Aorta (tissue), 5 donors: ENCODE data around the gene IGSF22. TPM values are rescaled to one million over a fixed set of nuclear protein-coding genes. Genes with fewer than 3 reads are reported as not detected.
"Not testable (repeated sequence)": the region's sequence is repeated elsewhere in the genome, so short reads cannot be mapped to it uniquely, and the experiment has no call there.

ENCODE experiments used
- ATAC-seq: fragments of 200-7000 bp; cut with Tn5 transposase; one replicate; pipeline ENCODE4 v1.9.1; 2022; ENCODE audit warnings: moderate library complexity; ENCODE audit not compliant: low FRiP score
- DNase-seq, 2 donors: peaks; one replicate each; pipeline ENCODE4 v3.0.0-alpha.2; 2020
- H3K27ac ChIP-seq, 2 donors: one replicate each; pipeline ENCODE4 v1.5.1; 2013; ENCODE audit warnings: low read length in 2 of 2, mild to moderate bottlenecking in 2 of 2, moderate library complexity in 2 of 2, control low read depth in 1 of 2, inconsistent platforms in 1 of 2, low read depth in 1 of 2
- H3K27me3 ChIP-seq, 2 donors: one replicate each; pipeline ENCODE4 v1.6.1; 2013; ENCODE audit warnings: control low read depth in 1 of 2, low read length in 1 of 2, mild to moderate bottlenecking in 1 of 2, moderate library complexity in 1 of 2; ENCODE audit not compliant: insufficient read depth in 2 of 2, control insufficient read depth in 1 of 2
- H3K36me3 ChIP-seq, 2 donors: one replicate each; pipeline ENCODE4 v1.6.1; 2013; ENCODE audit warnings: control low read depth in 1 of 2, low read length in 1 of 2, mild to moderate bottlenecking in 1 of 2; ENCODE audit not compliant: insufficient read depth in 2 of 2, control insufficient read depth in 1 of 2
- H3K4me1 ChIP-seq, 2 donors: one replicate each; pipeline ENCODE4 v1.6.1; 2013; ENCODE audit warnings: low read length in 2 of 2, control low read depth in 1 of 2, mild to moderate bottlenecking in 1 of 2, moderate library complexity in 1 of 2; ENCODE audit not compliant: insufficient read depth in 2 of 2, control insufficient read depth in 1 of 2
- H3K4me3 ChIP-seq, 2 donors: one replicate each; pipeline ENCODE4 v1.5.1; 2013; ENCODE audit warnings: low read length in 2 of 2, control low read depth in 1 of 2, mild to moderate bottlenecking in 1 of 2
- H3K9me3 ChIP-seq: one replicate; pipeline ENCODE4 v1.6.1; 2013; ENCODE audit warnings: mild to moderate bottlenecking, low read length; ENCODE audit not compliant: control insufficient read depth
- WGBS, 2 donors: extraction: QIAGEN DNeasy Blood & Tissue Kit; methylation state at CpG; one replicate each; pipeline ENCODE4 v1.1.7; 2013; 5-methylcytosine and 5-hydroxymethylcytosine counted together
- intact Hi-C, 2 donors: fragments of 100-400 bp; cut with DNase I; formaldehyde crosslinking; loops; one replicate each; pipeline versions ENCODE4 v1.14.2 to v1.15.0; 2022
- polyA plus RNA-seq, 2 donors: library from polyadenylated mRNA; stranded (reverse); fragments of 200-250 nt; gene quantifications; one replicate each; pipeline ENCODE4 v1.2.3, GENCODE V29; 2013
- total RNA-seq, 2 donors: library from RNA; stranded (reverse); fragmentation: NEBNext Ultra II Directional; extraction: Animal tissue kit (Norgen Biotek cat#: 25700); gene quantifications; one replicate each; pipeline ENCODE4 v1.2.1, GENCODE V29; 2021
- donor health status: healthy with polysubstance abuse.
- donor health status: Bipolar disorder and iron deficiency.
- donor health status: DM: no; HTN: no; CAD: no.
- donor health status: DM: no; HTN: no; CAD: no.
- donor health status: DM: yes; HTN: yes; CAD: no.

Gene IGSF22
- total and polyA plus RNA-seq, 4 donors: 0.30 to 0.58 TPM; not detected in 2

- Histone ChIP-seq H3K4me3 (no peak overlapping the region), H3K9me3 (no peaks in the 10 kb centered on the region), H3K27me3 (no peaks in the 10 kb centered on the region), H3K27ac (no peak overlapping the region), H3K36me3 (no peaks in the 10 kb centered on the region), H3K4me1 (no peaks in the 10 kb centered on the region)
- WGBS, 2 donors: 90 to 91% methylated on average over 2 of the region's 2 CpGs
- DNase-seq (no peak), ATAC-seq (no peak)
- intact Hi-C loops: loop anchor here (5.0 kb wide), 2 partner anchors 64 to 109 kb away; partner anchors contain the start of genes SPTY2D1 (in 1 of the 2) and UEVLD (in 1 of the 2)
Measured at GRCh38 chr11:18696638-18697225, 29.3 kb downstream of the IGSF22 start.

DNA sequence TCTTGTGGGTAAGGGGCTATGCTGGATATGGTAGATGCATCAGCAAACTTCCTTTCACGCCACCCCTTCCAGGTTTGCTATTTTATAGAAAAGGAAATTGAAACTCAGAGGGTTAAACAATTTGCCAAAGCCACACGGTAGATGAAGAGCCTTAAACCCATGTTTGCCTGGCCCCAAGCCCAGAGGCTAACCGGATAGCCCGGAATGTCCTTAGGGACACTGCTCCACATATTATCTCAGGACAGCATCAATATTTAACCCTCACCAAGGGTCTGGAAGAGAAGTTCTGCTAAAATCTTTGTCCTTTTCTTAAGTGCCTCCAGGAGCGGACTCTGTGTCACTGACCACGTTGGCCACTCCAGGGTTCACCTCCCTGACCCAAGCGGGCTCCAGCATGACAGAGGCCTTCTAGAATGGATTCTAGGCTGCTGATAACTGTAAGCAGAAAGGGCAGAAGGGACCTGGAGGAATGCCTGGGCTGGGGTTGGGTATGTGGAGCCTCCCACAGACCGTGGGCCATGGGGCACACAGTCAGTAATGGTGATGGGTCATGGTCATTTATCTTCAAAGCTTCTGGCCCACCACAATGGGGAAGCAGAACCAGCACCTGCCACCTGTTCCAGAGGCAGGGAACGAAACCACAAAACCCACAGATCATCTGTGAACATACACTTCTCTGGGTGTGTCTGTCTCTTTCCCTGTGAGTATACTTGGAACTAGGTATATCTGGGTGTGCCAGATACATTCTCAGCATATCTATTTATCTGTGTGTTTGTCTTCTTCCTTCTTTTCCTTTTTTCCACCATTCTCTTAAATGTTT, 32.8 kb downstream of the IGSF22 start:
- H3K36me3 ChIP-seq: no peaks in the 10 kb centered on the region
- H3K27ac ChIP-seq: no peak overlapping the region
- WGBS, 2 donors: 58 to 63% methylated on average over 9 of the region's 9 CpGs
- no peak for ATAC-seq
- H3K4me1 ChIP-seq: no peaks in the 10 kb centered on the region
- H3K4me3 ChIP-seq: no peak overlapping the region
- no peaks in the 10 kb centered on the region for H3K27me3 ChIP-seq
- intact Hi-C loops: no loop called here
- no peaks in the 10 kb centered on the region for H3K9me3 ChIP-seq
- no peak for DNase-seq

DNA sequence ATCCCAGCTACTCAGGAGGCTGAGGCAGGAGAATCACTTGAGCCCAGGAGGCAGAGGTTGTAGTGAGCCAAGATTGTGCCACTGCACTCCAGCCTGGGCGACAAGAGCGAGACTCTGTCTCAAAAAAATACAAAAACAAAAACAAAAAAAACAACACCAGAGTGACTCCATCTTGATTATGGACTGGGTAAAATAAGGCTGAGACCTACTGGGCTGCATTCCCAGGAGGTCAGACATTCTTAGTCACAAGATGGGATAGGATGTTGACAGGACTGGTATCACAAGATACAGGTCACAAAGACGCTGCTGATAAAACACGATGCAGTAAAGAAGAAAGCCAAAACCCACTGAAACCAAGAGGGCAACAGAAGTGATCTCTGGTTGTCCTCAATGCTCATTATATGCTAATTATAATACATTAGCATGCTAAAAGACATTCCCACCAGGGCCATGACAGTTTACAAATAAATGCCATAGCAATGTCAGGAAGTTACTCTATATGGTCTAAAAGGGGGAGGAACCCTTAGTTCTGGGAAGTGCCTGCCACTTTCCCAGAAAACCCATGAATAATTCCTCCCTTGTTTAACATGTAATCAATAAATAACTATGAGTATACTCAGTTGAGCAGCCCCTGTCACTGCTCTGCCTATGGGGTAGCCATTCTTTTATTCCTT, 34.4 kb downstream of the IGSF22 start:
- H3K36me3 ChIP-seq, H3K9me3 ChIP-seq, intact Hi-C loops, H3K27me3 ChIP-seq, H3K4me3 ChIP-seq, ATAC-seq, H3K4me1 ChIP-seq, DNase-seq, H3K27ac ChIP-seq: not testable (repeated sequence)
- 74 to 78% methylated on average over 4 of the region's 4 CpGs for WGBS, 2 donors

DNA sequence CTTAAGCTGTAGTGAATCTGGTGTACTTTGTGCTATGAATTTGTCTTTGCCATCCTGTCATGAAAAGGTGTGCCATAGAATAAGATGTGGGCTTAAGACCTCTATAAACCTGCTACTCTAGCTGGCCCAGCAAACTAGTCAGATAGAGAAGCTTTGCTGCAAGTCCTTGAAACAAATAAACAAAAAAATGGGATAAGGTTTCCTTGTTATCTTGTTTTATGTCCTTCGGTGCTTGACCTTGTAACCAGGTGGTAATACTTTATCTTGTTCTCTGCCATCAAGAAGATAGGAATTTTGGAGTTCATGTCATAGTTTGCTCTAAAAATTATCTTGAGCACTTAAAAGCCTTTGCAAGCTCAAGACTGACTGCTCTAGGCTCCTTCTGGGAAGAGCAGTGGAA, 41.7 kb downstream of the IGSF22 start:
- ATAC-seq (no peak), DNase-seq (no peak)
- WGBS, 2 donors: 83 to 85% methylated on average over 1 of the region's 1 CpG
- Histone ChIP-seq H3K9me3 (no peaks in the 10 kb centered on the region), H3K27me3 (no peaks in the 10 kb centered on the region), H3K4me1 (no peaks in the 10 kb centered on the region), H3K36me3 (no peaks in the 10 kb centered on the region), H3K4me3 (no peak overlapping the region), H3K27ac (no peak overlapping the region)
- intact Hi-C loops: no loop called here

GRCh38 chr11:18682466-18682865, 43.5 kb downstream of the IGSF22 start:
- no peaks in the 10 kb centered on the region for H3K36me3 ChIP-seq
- no peak for DNase-seq
- H3K4me1 ChIP-seq: no peaks in the 10 kb centered on the region
- 88 to 94% methylated on average over 3 of the region's 3 CpGs for WGBS, 2 donors
- intact Hi-C loops: no loop called here
- H3K9me3 ChIP-seq: no peaks in the 10 kb centered on the region
- ATAC-seq: no peak
- H3K27me3 ChIP-seq: no peaks in the 10 kb centered on the region
- H3K27ac ChIP-seq: no peak overlapping the region
- H3K4me3 ChIP-seq: no peak overlapping the region

DNA sequence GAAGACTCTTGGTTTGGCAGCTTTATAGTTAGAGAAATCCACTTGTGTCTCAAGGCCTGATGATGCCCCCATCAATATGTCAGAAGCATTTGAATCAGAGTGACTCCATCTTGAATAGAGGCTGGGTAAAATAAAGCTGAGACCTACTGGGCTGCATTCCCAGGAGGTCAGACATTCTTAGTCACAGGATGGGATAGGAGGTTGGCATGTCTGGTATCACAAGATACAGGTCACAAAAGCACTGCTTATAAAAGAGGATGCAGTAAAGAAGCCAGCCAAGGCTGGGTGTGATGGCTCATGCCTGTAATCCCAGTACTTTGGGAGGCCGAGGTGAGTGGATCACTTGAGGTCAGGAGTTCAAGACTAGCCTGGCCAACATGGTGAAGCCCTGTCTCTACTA, 44.0 kb downstream of the IGSF22 start:
- DNase-seq, H3K27ac ChIP-seq, intact Hi-C loops, ATAC-seq, H3K9me3 ChIP-seq, H3K27me3 ChIP-seq, H3K4me1 ChIP-seq, H3K4me3 ChIP-seq, H3K36me3 ChIP-seq: not testable (repeated sequence)
- 89 to 95% methylated on average over 1 of the region's 1 CpG for WGBS, 2 donors

GRCh38 chr11:18677560-18677959, 48.4 kb downstream of the IGSF22 start:
- Histone ChIP-seq H3K4me3 (no peak overlapping the region), H3K9me3 (no peaks in the 10 kb centered on the region), H3K27ac (no peak overlapping the region), H3K4me1 (no peaks in the 10 kb centered on the region), H3K27me3 (no peaks in the 10 kb centered on the region), H3K36me3 (no peaks in the 10 kb centered on the region)
- DNase-seq (no peak), ATAC-seq (no peak)
- intact Hi-C loops: no loop called here
- 80% methylated on average over 3 of the region's 3 CpGs for WGBS, 2 donors

DNA sequence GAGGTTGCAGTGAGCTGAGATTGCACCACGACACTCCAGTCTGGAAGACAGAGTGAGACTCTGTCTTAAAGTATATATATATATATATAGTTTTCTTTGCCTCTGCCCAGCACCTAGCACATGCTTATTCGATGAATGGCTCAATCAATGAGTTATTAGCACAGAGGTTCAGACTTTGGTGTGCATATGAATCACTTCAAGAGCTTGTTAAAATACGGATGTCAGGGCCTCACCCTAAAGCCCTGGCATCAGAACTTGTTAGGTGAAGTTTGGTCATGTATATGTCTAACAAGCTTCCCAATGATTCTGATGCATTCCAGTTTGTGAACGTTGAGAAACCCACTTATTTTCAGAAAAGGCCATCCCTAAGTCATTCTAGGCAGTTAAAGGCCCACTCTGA, 49.2 kb downstream of the IGSF22 start:
- intact Hi-C loops: no loop called here
- ATAC-seq (no peak), DNase-seq (no peak)
- 57 to 82% methylated on average over 4 of the region's 4 CpGs for WGBS, 2 donors
- H3K4me1 ChIP-seq: no peaks in the 10 kb centered on the region
- H3K27ac ChIP-seq: no peak overlapping the region
- H3K36me3 ChIP-seq: no peaks in the 10 kb centered on the region
- H3K9me3 ChIP-seq: no peaks in the 10 kb centered on the region
- H3K27me3 ChIP-seq: no peaks in the 10 kb centered on the region
- no peak overlapping the region for H3K4me3 ChIP-seq
